ENCODE measurements around the gene XXYLT1. TPM values are rescaled to one million over a fixed set of nuclear protein-coding genes. Genes with fewer than 3 reads are reported as not detected.
A peak's percentile ranks its signal among the peaks of the same experiment; 100 is the strongest.
"Not testable (repeated sequence)": the region's sequence is repeated elsewhere in the genome, so short reads cannot be mapped to it uniquely, and the experiment has no call there.

The XXYLT1 gene
- total RNA-seq, 1 donor from 2014 or later, result 8.9 TPM

- ATAC-seq (no peak), DNase-seq (peak; percentile 10)
- Histone ChIP-seq H3K27ac (no peak overlapping the region), H3K36me3 (no peaks in the 10 kb centered on the region), H3K4me3 (no peak overlapping the region), H3K9me3 (no peaks in the 10 kb centered on the region), H3K27me3 (ENCODE audit: low read depth) (no peaks in the 10 kb centered on the region), H3K4me1 (no peaks in the 10 kb centered on the region)
- intact Hi-C loops (cut with DNase I), result no loop called here
- TF ChIP-seq, protein P1, sequence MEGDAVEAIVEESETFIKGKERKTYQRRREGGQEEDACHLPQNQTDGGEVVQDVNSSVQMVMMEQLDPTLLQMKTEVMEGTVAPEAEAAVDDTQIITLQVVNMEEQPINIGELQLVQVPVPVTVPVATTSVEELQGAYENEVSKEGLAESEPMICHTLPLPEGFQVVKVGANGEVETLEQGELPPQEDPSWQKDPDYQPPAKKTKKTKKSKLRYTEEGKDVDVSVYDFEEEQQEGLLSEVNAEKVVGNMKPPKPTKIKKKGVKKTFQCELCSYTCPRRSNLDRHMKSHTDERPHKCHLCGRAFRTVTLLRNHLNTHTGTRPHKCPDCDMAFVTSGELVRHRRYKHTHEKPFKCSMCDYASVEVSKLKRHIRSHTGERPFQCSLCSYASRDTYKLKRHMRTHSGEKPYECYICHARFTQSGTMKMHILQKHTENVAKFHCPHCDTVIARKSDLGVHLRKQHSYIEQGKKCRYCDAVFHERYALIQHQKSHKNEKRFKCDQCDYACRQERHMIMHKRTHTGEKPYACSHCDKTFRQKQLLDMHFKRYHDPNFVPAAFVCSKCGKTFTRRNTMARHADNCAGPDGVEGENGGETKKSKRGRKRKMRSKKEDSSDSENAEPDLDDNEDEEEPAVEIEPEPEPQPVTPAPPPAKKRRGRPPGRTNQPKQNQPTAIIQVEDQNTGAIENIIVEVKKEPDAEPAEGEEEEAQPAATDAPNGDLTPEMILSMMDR (IDR thresholded peaks at IDR 0.05), result no peak
Measured at GRCh38 chr3:195054311-195054710, 216.6 kb downstream of the XXYLT1 start.

GRCh38 chr3:195052939-195053338 is 218.0 kb downstream of the XXYLT1 start:
- TF ChIP-seq, protein P1 (IDR thresholded peaks at IDR 0.05), result no peak
- ATAC-seq (no peak), DNase-seq (no peak)
- Histone ChIP-seq H3K27me3 (ENCODE audit: low read depth) (no peaks in the 10 kb centered on the region), H3K4me1 (no peaks in the 10 kb centered on the region), H3K27ac (no peak overlapping the region), H3K4me3 (no peak overlapping the region), H3K9me3 (no peaks in the 10 kb centered on the region), H3K36me3 (no peaks in the 10 kb centered on the region)
- intact Hi-C loops (cut with DNase I), result no loop called here

- H3K4me1 ChIP-seq; H3K27me3 ChIP-seq (ENCODE audit: low read depth); H3K9me3 ChIP-seq; H3K4me3 ChIP-seq; H3K27ac ChIP-seq; ATAC-seq; H3K36me3 ChIP-seq; intact Hi-C loops (cut with DNase I); DNase-seq: not testable (repeated sequence)
Measured at GRCh38 chr3:195050296-195050695, 220.7 kb downstream of the XXYLT1 start.

DNA sequence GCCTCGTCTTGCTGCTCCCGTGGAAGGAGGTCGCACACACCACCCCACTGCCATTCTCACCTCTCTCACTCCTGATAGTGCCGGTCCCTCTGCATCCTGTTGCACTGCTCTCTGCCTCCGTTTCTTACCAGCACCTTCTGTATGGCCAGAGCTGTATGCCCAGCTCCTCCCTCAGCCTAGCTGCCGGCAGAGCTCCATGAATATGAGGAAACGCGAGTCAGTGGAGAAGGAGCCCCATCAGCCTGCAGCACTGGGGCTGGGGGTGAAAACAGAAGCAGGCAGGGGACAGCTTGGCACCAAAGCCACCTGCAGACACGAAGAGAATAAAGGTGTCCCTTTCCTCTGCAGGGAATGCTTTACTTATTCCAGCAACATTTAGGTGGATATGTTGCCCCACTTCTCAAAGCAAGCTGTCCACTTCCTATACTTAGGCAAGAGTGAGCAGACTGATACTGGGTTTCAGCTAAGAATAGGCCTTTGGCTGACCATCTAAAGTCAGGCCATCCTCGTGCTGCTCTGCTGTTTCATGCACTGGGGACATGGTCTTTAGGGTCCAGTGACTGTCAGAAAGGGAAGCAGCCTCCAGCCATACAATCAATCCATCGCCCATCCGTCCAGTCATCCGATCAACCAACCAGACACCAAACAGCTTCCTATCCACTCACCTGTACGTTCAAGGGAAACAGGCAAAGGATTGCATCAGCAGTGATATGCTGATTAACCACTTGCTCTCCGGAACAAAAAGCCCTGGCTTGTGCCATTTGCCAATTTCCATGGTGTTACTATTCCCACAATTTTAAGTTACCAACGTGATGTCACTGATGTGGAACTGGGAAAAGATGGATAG is 222.7 kb downstream of the XXYLT1 start:
- Histone ChIP-seq H3K36me3 (no peaks in the 10 kb centered on the region), H3K27ac (no peak overlapping the region), H3K4me1 (no peaks in the 10 kb centered on the region), H3K9me3 (no peaks in the 10 kb centered on the region), H3K27me3 (ENCODE audit: low read depth) (no peaks in the 10 kb centered on the region), H3K4me3 (no peak overlapping the region)
- intact Hi-C loops (cut with DNase I), result no loop called here
- DNase-seq (no peak), ATAC-seq (no peak)
- TF ChIP-seq, protein P1 (IDR thresholded peaks at IDR 0.05), result no peak

GRCh38 chr3:195047536-195047935 is 223.4 kb downstream of the XXYLT1 start:
- Histone ChIP-seq H3K9me3 (no peaks in the 10 kb centered on the region), H3K4me3 (no peak overlapping the region), H3K27ac (no peak overlapping the region), H3K27me3 (ENCODE audit: low read depth) (no peaks in the 10 kb centered on the region), H3K36me3 (no peaks in the 10 kb centered on the region), H3K4me1 (no peaks in the 10 kb centered on the region)
- DNase-seq (no peak), ATAC-seq (no peak)
- TF ChIP-seq, protein P1 (IDR thresholded peaks at IDR 0.05), result no peak
- intact Hi-C loops (cut with DNase I), result no loop called here

DNA sequence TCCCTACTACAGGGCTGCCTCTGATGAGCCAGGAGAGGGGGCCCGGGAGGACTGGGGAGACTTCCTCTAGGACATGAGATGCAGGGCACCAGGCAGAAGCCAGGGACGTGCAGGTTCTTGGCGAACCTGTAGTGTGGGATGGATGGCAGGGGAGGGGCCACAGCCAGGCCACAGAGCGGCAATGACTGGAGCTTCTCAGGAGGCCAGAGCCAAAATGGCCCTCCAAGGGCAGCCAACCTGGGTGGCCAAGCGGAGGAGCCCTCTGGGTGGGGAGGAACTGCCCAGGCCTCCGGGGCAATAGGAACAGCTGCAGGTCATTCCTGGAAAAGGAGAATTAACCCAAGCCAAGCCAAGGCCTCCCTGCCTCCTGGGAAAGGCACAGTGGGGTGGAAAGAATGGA is 224.5 kb downstream of the XXYLT1 start:
- no peaks in the 10 kb centered on the region for H3K27me3 ChIP-seq (ENCODE audit: low read depth)
- no peaks in the 10 kb centered on the region for H3K36me3 ChIP-seq
- TF ChIP-seq, protein P1 (IDR thresholded peaks at IDR 0.05), result no peak
- DNase-seq (no peak), ATAC-seq (no peak)
- H3K27ac ChIP-seq, result no peak overlapping the region
- intact Hi-C loops (cut with DNase I), result no loop called here
- H3K4me3 ChIP-seq, result no peak overlapping the region
- no peaks in the 10 kb centered on the region for H3K9me3 ChIP-seq
- no peaks in the 10 kb centered on the region for H3K4me1 ChIP-seq
